Left ventricle myocardium inferior (tissue), 1 donor: ENCODE results near the gene COBL. TPM values are rescaled to one million over a fixed set of nuclear protein-coding genes. Genes with fewer than 3 reads are reported as not detected.
A peak's percentile ranks its signal among the peaks of the same experiment; 100 is the strongest.

Source experiments
- DNase-seq: peaks from one replicate; pipeline ENCODE4 v3.0.0-alpha.2; 2020
- H3K27ac ChIP-seq: fragments of 200-600 bp; replicated peaks from 2 replicates; pipeline ENCODE4 v1.8.0; 2021
- H3K27me3 ChIP-seq: fragments of 200-600 bp; 2 replicates; pipeline ENCODE4 v1.8.0; 2021; ENCODE audit warnings: low read depth
- H3K36me3 ChIP-seq: fragments of 200-600 bp; 2 replicates; pipeline ENCODE4 v1.8.0; 2021
- H3K4me1 ChIP-seq: fragments of 200-600 bp; 2 replicates; pipeline ENCODE4 v1.8.0; 2021
- H3K4me3 ChIP-seq: fragments of 200-600 bp; 2 replicates; pipeline ENCODE4 v1.8.0; 2021; ENCODE audit warnings: mild to moderate bottlenecking, moderate library complexity
- H3K9me3 ChIP-seq: fragments of 200-600 bp; replicated peaks from 2 replicates; pipeline ENCODE4 v1.8.0; 2021
- CTCF ChIP-seq: fragments of 200-600 bp; IDR thresholded peaks from 2 replicates; pipeline ENCODE4 v1.8.0; 2021; ENCODE audit warnings: antibody characterized with exemption, mild to moderate bottlenecking, borderline replicate concordance
- intact Hi-C: fragments of 100-400 bp; cut with micrococcal nuclease; formaldehyde crosslinking; loops from one replicate; pipeline ENCODE4 v1.11.0; 2022
- total RNA-seq: library from RNA; stranded (reverse); fragmentation: NEBNext Ultra II Directional; extraction: Animal tissue kit (Norgen Biotek cat#: 25700); gene quantifications from one replicate; pipeline ENCODE4 v1.2.1, GENCODE V29; 2021
- donor health status: DM: no; HTN: yes; CAD: no; lungs with severe emphysema.

Gene COBL
- total RNA-seq, 1 donor from 2014 or later = 77.1 TPM

DNA sequence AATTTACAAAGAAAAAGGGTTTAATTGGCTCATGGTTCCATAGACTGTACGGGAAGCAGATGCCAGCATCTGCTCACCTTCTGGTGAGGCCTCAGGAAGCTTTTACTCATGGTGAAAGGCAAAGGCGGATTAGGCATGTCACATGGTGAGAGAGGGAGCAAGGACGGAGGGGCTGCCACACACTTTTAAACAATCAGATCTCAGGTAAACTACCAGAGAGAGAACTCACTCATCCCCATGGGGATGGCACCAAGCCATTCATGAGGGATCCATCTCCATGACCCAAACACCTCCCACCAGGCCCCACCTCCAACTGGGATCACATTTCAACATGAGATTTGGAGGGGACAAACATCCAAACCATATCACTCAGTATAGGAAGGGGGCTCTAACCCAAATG is 183.9 kb downstream of the COBL start:
- intact Hi-C loops = no loop called here
- DNase-seq = no peak
- Histone ChIP-seq H3K27ac (no peak overlapping the region), H3K36me3 (no peaks in the 10 kb centered on the region), H3K4me1 (peaks cover 40% of the 10 kb centered on the region), H3K27me3 (no peaks in the 10 kb centered on the region), H3K4me3 (no peak overlapping the region), H3K9me3 (peaks cover 7% of the 10 kb centered on the region)
- TF ChIP-seq CTCF = no peak

DNA sequence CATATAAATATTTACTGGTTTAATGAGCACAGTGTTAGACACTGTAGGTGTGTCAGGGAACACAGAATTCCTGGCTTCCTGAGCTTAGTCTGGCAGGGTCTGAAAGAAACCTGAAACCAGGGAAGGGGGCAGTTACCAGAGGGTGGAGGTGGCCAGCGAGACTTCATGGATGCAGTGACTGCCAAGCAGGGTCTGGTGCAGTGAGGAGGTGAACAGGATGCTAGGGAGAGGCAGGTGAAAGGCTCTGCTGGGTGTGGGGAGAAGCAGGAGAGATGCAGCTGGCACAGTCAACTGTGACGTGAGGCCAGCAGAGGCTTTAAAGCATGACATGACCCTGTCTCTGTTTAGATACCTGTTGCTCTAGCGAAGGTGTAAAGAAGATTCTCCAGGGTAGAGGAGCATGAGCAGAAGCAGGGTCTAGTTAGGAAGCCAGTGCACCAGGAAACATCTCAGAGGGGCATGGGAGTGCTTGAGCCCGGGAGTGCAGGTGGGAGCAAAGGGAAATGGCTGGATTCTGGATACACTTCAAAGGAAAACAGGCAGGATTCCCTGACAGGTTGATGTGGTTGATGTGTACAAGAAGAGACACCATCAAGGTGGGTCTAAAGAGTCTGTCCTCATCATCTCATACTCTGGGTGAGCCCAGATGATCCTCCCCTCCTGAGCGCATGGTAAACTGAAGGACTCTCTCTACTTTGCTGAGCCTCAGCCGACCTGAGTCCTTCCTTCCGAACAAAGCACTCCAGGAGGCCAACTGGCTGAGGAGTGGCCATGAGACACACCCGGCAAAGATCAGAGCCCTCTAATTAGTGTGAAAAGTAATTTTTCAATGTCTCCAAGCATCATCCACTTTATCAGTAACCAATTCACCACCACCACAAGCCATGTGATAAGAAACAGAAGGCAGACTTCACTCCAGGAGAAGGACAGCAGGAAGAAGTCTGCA is 186.8 kb downstream of the COBL start:
- H3K4me3 ChIP-seq = no peak overlapping the region
- TF ChIP-seq CTCF = no peak
- intact Hi-C loops = no loop called here
- no peaks in the 10 kb centered on the region for H3K36me3 ChIP-seq
- no peak for DNase-seq
- no peaks in the 10 kb centered on the region for H3K27me3 ChIP-seq
- peaks cover 7% of the 10 kb centered on the region for H3K9me3 ChIP-seq
- peaks cover 38% of the 10 kb centered on the region for H3K4me1 ChIP-seq
- peak overlapping the region; percentile 0 for H3K27ac ChIP-seq

DNA sequence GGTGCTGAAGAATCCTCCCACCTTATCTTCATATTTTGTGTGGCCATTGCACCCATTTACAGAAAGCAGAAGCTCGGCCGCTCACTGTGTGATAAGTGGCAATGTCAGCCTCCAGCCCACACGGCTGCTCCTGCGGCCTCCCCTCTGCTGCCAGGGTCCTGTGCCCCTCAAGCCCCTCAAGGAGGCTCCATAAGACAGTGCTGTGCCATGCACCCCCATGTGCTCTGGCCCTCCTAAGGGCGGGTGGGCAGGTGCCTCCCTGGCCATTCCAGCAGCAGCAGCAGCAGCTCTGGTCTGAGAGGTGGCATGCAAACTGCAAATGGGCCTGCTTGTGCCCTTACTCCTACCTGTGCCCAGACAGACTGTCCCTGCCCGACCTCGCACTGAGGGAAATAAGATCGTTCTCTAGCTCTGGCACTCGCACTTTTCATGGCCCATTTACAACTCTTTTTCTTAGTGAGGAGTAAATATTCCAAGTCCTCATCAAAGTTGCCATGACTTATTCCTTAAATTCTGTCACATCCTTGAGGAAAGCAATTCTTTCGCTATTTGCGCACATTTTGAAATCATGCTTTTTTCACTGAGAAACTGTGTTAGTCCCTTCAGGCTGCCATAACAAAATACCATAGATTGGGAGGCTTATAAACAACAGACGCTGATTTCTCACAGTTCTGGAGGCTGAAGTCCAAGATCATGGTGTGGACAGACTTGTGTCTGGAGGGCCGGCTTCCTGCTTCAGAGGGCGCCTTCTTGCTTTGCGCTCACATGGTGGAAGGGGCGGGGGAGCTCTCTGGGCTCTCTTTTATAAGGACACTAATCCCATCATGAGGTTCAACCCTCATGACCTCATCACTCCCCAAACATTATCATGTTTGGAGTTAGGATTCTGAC is 187.8 kb downstream of the COBL start:
- Histone ChIP-seq H3K27ac (peak overlapping the region; percentile 65), H3K9me3 (peaks cover 7% of the 10 kb centered on the region), H3K4me3 (no peak overlapping the region), H3K4me1 (peaks cover 38% of the 10 kb centered on the region), H3K36me3 (no peaks in the 10 kb centered on the region), H3K27me3 (no peaks in the 10 kb centered on the region)
- TF ChIP-seq CTCF = no peak
- intact Hi-C loops = no loop called here
- no peak for DNase-seq

DNA sequence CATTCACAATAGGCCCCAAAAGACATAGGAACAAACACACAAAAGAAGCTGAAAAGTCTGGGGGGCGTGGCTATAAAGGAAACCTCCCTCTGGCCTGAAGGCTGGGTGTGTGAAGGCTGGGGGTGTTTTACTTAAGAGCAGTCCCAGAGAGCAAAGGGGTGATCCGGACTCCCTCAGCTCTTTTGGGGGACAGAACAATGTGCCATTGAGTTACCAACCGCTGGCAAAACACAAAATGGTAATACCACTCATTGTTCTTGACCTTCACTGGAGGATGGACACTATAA is 189.0 kb downstream of the COBL start:
- Histone ChIP-seq H3K4me3 (no peak overlapping the region), H3K27ac (peak overlapping the region; percentile 65), H3K9me3 (peaks cover 3% of the 10 kb centered on the region), H3K36me3 (no peaks in the 10 kb centered on the region), H3K27me3 (no peaks in the 10 kb centered on the region), H3K4me1 (peaks cover 45% of the 10 kb centered on the region)
- no peak for DNase-seq
- TF ChIP-seq CTCF = no peak
- intact Hi-C loops = no loop called here

GRCh38 chr7:51126813-51127617 is 189.6 kb downstream of the COBL start:
- no peaks in the 10 kb centered on the region for H3K27me3 ChIP-seq
- no peak overlapping the region for H3K4me3 ChIP-seq
- intact Hi-C loops = no loop called here
- H3K4me1 ChIP-seq = peaks cover 50% of the 10 kb centered on the region
- peak overlapping the region; percentile 65 for H3K27ac ChIP-seq
- no peak for DNase-seq
- no peaks in the 10 kb centered on the region for H3K36me3 ChIP-seq
- no peak for TF ChIP-seq CTCF
- no peaks in the 10 kb centered on the region for H3K9me3 ChIP-seq
